Measurements from ENCODE around the gene FABP3. TPM values are rescaled to one million over a fixed set of nuclear protein-coding genes. Genes with fewer than 3 reads are reported as not detected.
"Not testable (repeated sequence)": the region's sequence is repeated elsewhere in the genome, so short reads cannot be mapped to it uniquely, and the experiment has no call there.

The FABP3 gene
- total RNA-seq, 1 donor from 2014 or later = 0.74 TPM

GRCh38 chr1:31389616-31390015 is 16.7 kb upstream of the FABP3 start:
- H3K9me3 Mint-ChIP-seq (ENCODE audit: low read depth) = no peaks in the 10 kb centered on the region
- H3K4me3 Mint-ChIP-seq (ENCODE audit: low read depth) = no peak overlapping the region
- H3K36me3 Mint-ChIP-seq (ENCODE audit: insufficient read depth) = no peaks in the 10 kb centered on the region
- peaks cover 14% of the 10 kb centered on the region for H3K27me3 Mint-ChIP-seq
- no peak for DNase-seq (ENCODE audit: low spot score, unreplicated experiment)
- peak overlapping the region; percentile 90 for H3K27ac Mint-ChIP-seq
- peaks cover 10% of the 10 kb centered on the region for H3K4me1 Mint-ChIP-seq (ENCODE audit: low read depth)
- no peak for TF ChIP-seq CTCF (IDR thresholded peaks at IDR 0.05; ENCODE audit: unreplicated experiment)

- no peak for DNase-seq (ENCODE audit: low spot score, unreplicated experiment)
- Mint-ChIP-seq H3K9me3 (ENCODE audit: low read depth) (no peaks in the 10 kb centered on the region), H3K27ac (peak overlapping the region; percentile 4), H3K4me3 (ENCODE audit: low read depth) (no peak overlapping the region), H3K27me3 (peaks cover 11% of the 10 kb centered on the region), H3K36me3 (ENCODE audit: insufficient read depth) (no peaks in the 10 kb centered on the region), H3K4me1 (ENCODE audit: low read depth) (peaks cover 9% of the 10 kb centered on the region)
- TF ChIP-seq CTCF (IDR thresholded peaks at IDR 0.05; ENCODE audit: unreplicated experiment) = no peak
These were observed 14.7 kb upstream of the FABP3 start for GRCh38 chr1:31387612-31388011.

- H3K27ac Mint-ChIP-seq; H3K4me1 Mint-ChIP-seq (ENCODE audit: low read depth): not testable (repeated sequence)
These were observed 13.8 kb upstream of the FABP3 start for GRCh38 chr1:31386576-31387243.

GRCh38 chr1:31383967-31384366 is 11.1 kb upstream of the FABP3 start:
- Mint-ChIP-seq H3K9me3 (ENCODE audit: low read depth) (no peaks in the 10 kb centered on the region), H3K36me3 (ENCODE audit: insufficient read depth) (no peaks in the 10 kb centered on the region), H3K4me1 (ENCODE audit: low read depth) (no peaks in the 10 kb centered on the region), H3K4me3 (ENCODE audit: low read depth) (no peak overlapping the region), H3K27me3 (peaks cover 13% of the 10 kb centered on the region), H3K27ac (peak overlapping the region; percentile 38)
- no peak for TF ChIP-seq CTCF (IDR thresholded peaks at IDR 0.05; ENCODE audit: unreplicated experiment)
- no peak for DNase-seq (ENCODE audit: low spot score, unreplicated experiment)

More at GRCh38 chr1:31386576-31387243, 13.8 kb upstream of the FABP3 start:
- H3K27me3 Mint-ChIP-seq = peaks cover 13% of the 10 kb centered on the region
- not testable (repeated sequence) for H3K4me3 Mint-ChIP-seq (ENCODE audit: low read depth); DNase-seq (ENCODE audit: low spot score, unreplicated experiment); H3K9me3 Mint-ChIP-seq (ENCODE audit: low read depth); H3K36me3 Mint-ChIP-seq (ENCODE audit: insufficient read depth)

GRCh38 chr1:31382379-31382989 is 9.6 kb upstream of the FABP3 start:
- Mint-ChIP-seq H3K4me1 (ENCODE audit: low read depth) (no peaks in the 10 kb centered on the region), H3K27me3 (peaks cover 16% of the 10 kb centered on the region), H3K4me3 (ENCODE audit: low read depth) (no peak overlapping the region), H3K36me3 (ENCODE audit: insufficient read depth) (no peaks in the 10 kb centered on the region), H3K27ac (peak overlapping the region; percentile 7), H3K9me3 (ENCODE audit: low read depth) (no peaks in the 10 kb centered on the region)
- no peak for TF ChIP-seq CTCF (IDR thresholded peaks at IDR 0.05; ENCODE audit: unreplicated experiment)
- DNase-seq (ENCODE audit: low spot score, unreplicated experiment) = no peak

Data from progenitor cell of endocrine pancreas (in vitro differentiated cells).